RWPE2 (cell line): ENCODE results near the gene BDKRB2.

ENCODE experiments used
- ATAC-seq: fragments of 200-7000 bp; cut with Tn5 transposase; 3 replicates; pipeline ENCODE4 v1.9.1; 2021; ENCODE audit warnings: low read depth
- DNase-seq: peaks from one replicate; pipeline ENCODE4 v3.0.0-alpha.2; 2020; ENCODE audit warnings: low spot score
- H3K27ac ChIP-seq: fragments of 450-650 bp; 2 replicates; pipeline ENCODE4 v1.5.1; 2017; ENCODE audit warnings: mild to moderate bottlenecking; ENCODE audit not compliant: poor library complexity, severe bottlenecking
- H3K27me3 ChIP-seq: fragments of 250-450 bp; sonication (Bioruptor Pico); 2 replicates; pipeline ENCODE4 v1.5.1; 2021; ENCODE audit warnings: mild to moderate bottlenecking, moderate library complexity; ENCODE audit not compliant: insufficient read depth, poor library complexity, severe bottlenecking
- H3K36me3 ChIP-seq: fragments of 250-450 bp; sonication (Bioruptor Pico); 2 replicates; pipeline ENCODE4 v1.5.1; 2020; ENCODE audit warnings: low read depth, mild to moderate bottlenecking, moderate library complexity
- H3K4me1 ChIP-seq: fragments of 250-450 bp; sonication (Bioruptor Pico); 2 replicates; pipeline ENCODE4 v1.5.1; 2021; ENCODE audit warnings: mild to moderate bottlenecking, moderate library complexity; ENCODE audit not compliant: insufficient read depth, poor library complexity, severe bottlenecking
- H3K4me3 ChIP-seq: fragments of 250-450 bp; sonication (Bioruptor Pico); 2 replicates; pipeline ENCODE4 v1.5.1; 2021; ENCODE audit warnings: mild to moderate bottlenecking, moderate library complexity; ENCODE audit not compliant: severe bottlenecking
- H3K9me3 ChIP-seq: fragments of 250-450 bp; sonication (Bioruptor Pico); 2 replicates; pipeline ENCODE4 v1.5.1; 2021; ENCODE audit warnings: mild to moderate bottlenecking, moderate library complexity; ENCODE audit not compliant: severe bottlenecking
- CTCF ChIP-seq: fragments of 450-650 bp; IDR thresholded peaks from one replicate; pipeline ENCODE4 v1.5.1; 2017; ENCODE audit warnings: mild to moderate bottlenecking, moderate library complexity; ENCODE audit not compliant: poor library complexity, severe bottlenecking

BDKRB2 gene

GRCh38 chr14:96191841-96192462, 12.7 kb upstream of the BDKRB2 start:
- no peaks in the 10 kb centered on the region for H3K36me3 ChIP-seq
- ATAC-seq (no peak), DNase-seq (no peak)
- H3K4me3 ChIP-seq: no peak overlapping the region
- H3K27ac ChIP-seq: no peak overlapping the region
- no peak for TF ChIP-seq CTCF
- H3K27me3 ChIP-seq: no peaks in the 10 kb centered on the region
- no peaks in the 10 kb centered on the region for H3K4me1 ChIP-seq
- H3K9me3 ChIP-seq: no peaks in the 10 kb centered on the region

GRCh38 chr14:96192975-96193805, 11.4 kb upstream of the BDKRB2 start:
- no peak overlapping the region for H3K27ac ChIP-seq
- no peak for DNase-seq

GRCh38 chr14:96194262-96194656, 10.4 kb upstream of the BDKRB2 start:
- no peak for TF ChIP-seq CTCF
- Histone ChIP-seq H3K9me3 (no peaks in the 10 kb centered on the region), H3K27ac (no peak overlapping the region), H3K27me3 (no peaks in the 10 kb centered on the region), H3K36me3 (no peaks in the 10 kb centered on the region), H3K4me3 (no peak overlapping the region), H3K4me1 (no peaks in the 10 kb centered on the region)
- ATAC-seq (no peak), DNase-seq (no peak)

More at GRCh38 chr14:96192975-96193805, 11.4 kb upstream of the BDKRB2 start:
- H3K4me1 ChIP-seq: no peaks in the 10 kb centered on the region
- ATAC-seq: no peak
- no peaks in the 10 kb centered on the region for H3K27me3 ChIP-seq
- TF ChIP-seq CTCF: no peak
- no peaks in the 10 kb centered on the region for H3K36me3 ChIP-seq
- no peak overlapping the region for H3K4me3 ChIP-seq
- H3K9me3 ChIP-seq: no peaks in the 10 kb centered on the region

- H3K4me1 ChIP-seq: no peaks in the 10 kb centered on the region
- no peaks in the 10 kb centered on the region for H3K9me3 ChIP-seq
- DNase-seq: no peak
- no peaks in the 10 kb centered on the region for H3K27me3 ChIP-seq
- H3K27ac ChIP-seq: no peak overlapping the region
- ATAC-seq: peak; percentile 19; the same call in 1 of the 3 replicates
- TF ChIP-seq CTCF: no peak
- H3K4me3 ChIP-seq: no peak overlapping the region
- H3K36me3 ChIP-seq: no peaks in the 10 kb centered on the region
Measured at GRCh38 chr14:96194657-96195431, 9.8 kb upstream of the BDKRB2 start.
